ENCODE results near the gene DEAF1.

DNA sequence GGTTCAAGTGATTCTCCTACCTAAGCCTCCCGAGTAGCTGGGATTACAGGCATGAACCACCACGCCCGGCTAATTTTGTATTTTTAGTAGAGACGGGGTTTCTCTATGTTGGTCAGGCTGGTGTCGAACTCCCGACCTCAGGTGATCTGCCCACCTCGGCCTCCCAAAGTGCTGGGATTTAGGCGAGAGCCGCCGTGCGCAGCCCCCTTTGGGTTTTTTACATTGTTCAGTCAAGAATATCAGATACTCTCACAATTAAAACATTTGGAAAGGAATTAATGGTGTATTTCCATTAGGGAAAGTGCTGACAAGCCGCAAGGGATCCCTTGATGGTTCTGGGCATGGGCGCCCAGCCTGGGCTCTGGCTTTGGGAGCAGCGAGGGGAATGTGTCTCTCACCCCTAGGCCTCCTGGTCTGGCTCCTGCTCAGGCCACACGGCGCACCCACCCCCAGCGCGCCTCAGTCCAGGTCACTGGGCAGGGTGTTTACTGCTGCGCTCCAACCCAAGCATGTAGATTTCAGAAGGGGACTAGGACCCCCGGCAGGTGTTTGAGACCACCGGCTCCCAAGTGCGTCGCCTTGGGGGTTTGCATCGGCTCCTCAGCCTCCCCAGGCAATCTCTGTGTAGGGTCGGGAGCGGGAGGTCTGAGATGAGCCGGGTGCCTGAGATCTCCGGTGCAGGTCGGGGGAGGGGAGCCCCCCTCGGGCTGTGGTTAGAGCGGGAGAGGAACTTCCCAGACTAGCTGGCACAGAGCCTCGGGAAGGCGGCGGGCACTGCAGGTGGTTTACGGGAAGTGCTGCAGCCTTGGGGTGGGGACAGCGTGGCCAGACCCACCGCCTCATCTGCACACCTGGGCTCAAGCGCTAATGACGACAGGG lies 78.5 kb downstream of the DEAF1 start:
- no peak for TF ChIP-seq SP1 (IDR thresholded peaks at IDR 0.05)
- no peak for TF ChIP-seq NFRKB (IDR thresholded peaks at IDR 0.05)
- no peak for TF ChIP-seq FOXA1 (IDR thresholded peaks at IDR 0.05)
- no peak for TF ChIP-seq SUZ12 (IDR thresholded peaks at IDR 0.05)
- TF ChIP-seq BHLHE40 (IDR thresholded peaks at IDR 0.05; ENCODE audit: borderline replicate concordance) = no peak
- no peak for TF ChIP-seq FOXM1 (IDR thresholded peaks at IDR 0.05; ENCODE audit: borderline replicate concordance)
- no peak for TF ChIP-seq TARDBP (IDR thresholded peaks at IDR 0.05)

Measured in HEK293T (cell line).